Measurements from ENCODE around the gene GPR179.

DNA sequence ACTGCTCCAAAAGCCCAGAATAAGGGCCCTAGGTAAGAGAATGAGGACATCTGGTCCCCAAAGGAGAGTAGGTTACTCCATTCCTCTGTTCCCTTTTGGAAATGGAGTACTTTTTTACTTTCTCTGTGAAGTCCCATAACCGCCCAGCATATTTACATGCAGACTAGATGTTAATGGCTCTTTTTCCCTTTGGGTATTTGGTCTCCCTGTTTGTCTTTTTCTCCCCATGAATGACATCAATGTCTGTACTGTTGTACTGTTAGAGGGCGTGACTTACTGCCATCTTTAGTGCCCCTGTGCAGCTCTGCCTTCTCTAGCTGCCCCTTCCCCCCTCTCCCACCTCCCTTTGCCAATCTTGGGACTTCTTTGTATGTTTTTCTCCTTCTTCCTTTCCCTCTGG is 19.0 kb downstream of the GPR179 start:
- TF ChIP-seq POLR2A (IDR thresholded peaks at IDR 0.05; ENCODE audit: low read depth, low read length) (no peak), POLR2AphosphoS5 (IDR thresholded peaks at IDR 0.05; ENCODE audit: low read depth, low read length) (no peak), TAF1 (IDR thresholded peaks at IDR 0.05; ENCODE audit: borderline replicate concordance, low read depth, low read length) (no peak)
